Neuronal stem cell (in vitro differentiated cells): ENCODE measurements around the gene BCAN.

Experiments used
- DNase-seq: peaks from one replicate; pipeline ENCODE4 v3.0.0-alpha.2; 2013; ENCODE audit warnings: low spot score
- H2AFZ ChIP-seq: one replicate; pipeline ENCODE4 v1.6.1; 2013; ENCODE audit warnings: mild to moderate bottlenecking, low read length, inconsistent platforms
- H2AK5ac ChIP-seq: 2 replicates; pipeline ENCODE4 v1.6.1; 2013; ENCODE audit warnings: low read depth, mild to moderate bottlenecking, inconsistent platforms, low read length, moderate library complexity, mixed read lengths
- H2BK120ac ChIP-seq: 2 replicates; pipeline ENCODE4 v1.6.1; 2013; ENCODE audit warnings: low read depth, mild to moderate bottlenecking, inconsistent platforms, low read length, moderate library complexity, mixed read lengths
- H2BK12ac ChIP-seq: one replicate; pipeline ENCODE4 v1.6.1; 2013; ENCODE audit warnings: low read length, inconsistent platforms
- H2BK15ac ChIP-seq: 2 replicates; pipeline ENCODE4 v1.6.1; 2013; ENCODE audit warnings: mild to moderate bottlenecking, low read length, inconsistent platforms, mixed read lengths
- H2BK5ac ChIP-seq: one replicate; pipeline ENCODE4 v1.6.1; 2013; ENCODE audit warnings: inconsistent platforms, mild to moderate bottlenecking, low read length, moderate library complexity
- H3K14ac ChIP-seq: one replicate; pipeline ENCODE4 v1.6.1; 2013; ENCODE audit warnings: low read length, inconsistent platforms
- H3K18ac ChIP-seq: 2 replicates; pipeline ENCODE4 v1.6.1; 2013; ENCODE audit warnings: low read length, inconsistent platforms
- H3K23ac ChIP-seq: 2 replicates; pipeline ENCODE4 v1.6.1; 2013; ENCODE audit warnings: low read depth, mild to moderate bottlenecking, mixed read lengths, low read length, inconsistent platforms; ENCODE audit not compliant: poor library complexity
- H3K27ac ChIP-seq: replicated peaks from 3 replicates; pipeline ENCODE4 v1.5.1; 2013; ENCODE audit warnings: low read length, inconsistent platforms
- H3K27me3 ChIP-seq, 3 experiments: 2 replicates each; pipeline ENCODE4 v1.6.1; 2013; ENCODE audit warnings: low read length in 3 of 3, mild to moderate bottlenecking in 2 of 3, inconsistent platforms in 1 of 3, low read depth in 1 of 3, mixed read lengths in 1 of 3, moderate library complexity in 1 of 3; ENCODE audit not compliant: control insufficient read depth in 3 of 3, insufficient read depth in 3 of 3
- H3K36me3 ChIP-seq, 2 donors: replicated peaks in 1 of 2; 2 replicates each; pipeline ENCODE4 v1.6.1; 2013; ENCODE audit warnings: low read length in 2 of 2; ENCODE audit not compliant: control insufficient read depth in 2 of 2, insufficient read depth in 2 of 2
- H3K4ac ChIP-seq: 2 replicates; pipeline ENCODE4 v1.6.1; 2013; ENCODE audit warnings: inconsistent platforms, mild to moderate bottlenecking, low read length, moderate library complexity
- H3K4me1 ChIP-seq, 2 donors: 1 replicate in 1 of 2; 2 replicates in 1 of 2; pipeline ENCODE4 v1.6.1; 2013; ENCODE audit warnings: low read length in 2 of 2, low read depth in 1 of 2; ENCODE audit not compliant: control insufficient read depth in 2 of 2, insufficient read depth in 1 of 2
- H3K4me2 ChIP-seq: one replicate; pipeline ENCODE4 v1.6.1; 2013; ENCODE audit warnings: mild to moderate bottlenecking, low read length, inconsistent platforms; ENCODE audit not compliant: insufficient read depth, poor library complexity, severe bottlenecking
- H3K4me3 ChIP-seq, 2 donors: 2 replicates each; pipeline ENCODE4 v1.5.1; 2013; ENCODE audit warnings: low read length in 2 of 2, mild to moderate bottlenecking in 2 of 2, inconsistent platforms in 1 of 2, moderate library complexity in 1 of 2
- H3K79me1 ChIP-seq: one replicate; pipeline ENCODE4 v1.6.1; 2013; ENCODE audit warnings: low read depth, mild to moderate bottlenecking, inconsistent platforms, low read length, moderate library complexity
- H3K9ac ChIP-seq: one replicate; pipeline ENCODE4 v1.6.1; 2013; ENCODE audit warnings: mild to moderate bottlenecking, low read depth, low read length, inconsistent platforms; ENCODE audit not compliant: poor library complexity
- H3K9me3 ChIP-seq, 2 donors: replicated peaks in 1 of 2; 2 replicates each; pipeline versions ENCODE3 to v1.6.1; 2013; ENCODE audit warnings: low read length in 2 of 2, mild to moderate bottlenecking in 2 of 2, inconsistent platforms in 1 of 2, low read depth in 1 of 2, mixed read lengths in 1 of 2, moderate library complexity in 1 of 2; ENCODE audit not compliant: control insufficient read depth in 2 of 2, insufficient read depth in 1 of 2
- H4K8ac ChIP-seq: one replicate; pipeline ENCODE4 v1.6.1; 2013; ENCODE audit warnings: low read depth, mild to moderate bottlenecking, inconsistent platforms, low read length, moderate library complexity
- H4K91ac ChIP-seq: one replicate; pipeline ENCODE4 v1.6.1; 2013; ENCODE audit warnings: low read length, low read depth, mild to moderate bottlenecking, inconsistent platforms; ENCODE audit not compliant: poor library complexity
- whole genome bisulfite sequencing, 2 donors: extraction: QIAGEN DNeasy Blood & Tissue Kit; methylation state at CpG; one replicate each; pipeline ENCODE4 v1.1.7; 2013; ENCODE audit warnings: missing lambda C conversion rate in 2 of 2, mixed read lengths in 1 of 2; ENCODE audit not compliant: insufficient read length in 2 of 2, insufficient replicate concordance in 1 of 2; ENCODE audit errors: extremely low coverage in 2 of 2; 5-methylcytosine and 5-hydroxymethylcytosine counted together

Gene BCAN

GRCh38 chr1:156675210-156676113 lies 33.5 kb downstream of the BCAN start:
- Histone ChIP-seq H3K4me1 (peaks cover 32 to 44% of the 10 kb centered on the region in 2 donors), H2BK120ac (peak overlapping the region; percentile 64), H3K27me3 (peaks cover 0 to 21% (median 0%) of the 10 kb centered on the region in 3 experiments), H3K79me1 (peaks cover 15% of the 10 kb centered on the region), H3K36me3 (peaks cover 31 to 47% of the 10 kb centered on the region in 2 donors), H3K4ac (peak overlapping the region; percentile 93), H3K27ac (peak overlapping the region; percentile 100), H3K4me3 (peak overlapping the region; percentile 83 to 99), H2BK15ac (peak overlapping the region; percentile 94), H2BK5ac (peak overlapping the region; percentile 100), H2BK12ac (peak overlapping the region; percentile 100), H3K9me3 (peaks cover 2 to 10% of the 10 kb centered on the region in 2 donors), H3K4me2 (peak overlapping the region; percentile 96), H2AK5ac (peak overlapping the region; percentile 98), H2AFZ (no peak overlapping the region), H4K91ac (peak overlapping the region; percentile 76), H3K14ac (peak overlapping the region; percentile 97), H3K18ac (peak overlapping the region; percentile 100), H4K8ac (no peak overlapping the region), H3K23ac (peak overlapping the region; percentile 97), H3K9ac (peak overlapping the region; percentile 99)
- no peak for DNase-seq
- no CpG with 5 or more reads among the region's 18 CpGs for WGBS, 2 donors

- H3K4me3 ChIP-seq = peak overlapping the region; percentile 83 to 99
- peak overlapping the region; percentile 80 for H2BK12ac ChIP-seq
- no peak overlapping the region for H2AFZ ChIP-seq
- no CpG with 5 or more reads among the region's 49 CpGs for WGBS, 2 donors
- peak overlapping the region; percentile 100 for H3K27ac ChIP-seq
- peaks cover 0 to 29% (median 0%) of the 10 kb centered on the region in 3 experiments for H3K27me3 ChIP-seq
- peak overlapping the region; percentile 59 for H4K91ac ChIP-seq
- H3K9me3 ChIP-seq = peaks cover 2 to 10% of the 10 kb centered on the region in 2 donors
- H2BK15ac ChIP-seq = peak overlapping the region; percentile 78
- peaks cover 27 to 42% of the 10 kb centered on the region in 2 donors for H3K36me3 ChIP-seq
- peaks cover 17% of the 10 kb centered on the region for H3K79me1 ChIP-seq
- H2BK120ac ChIP-seq = peak overlapping the region; percentile 97
- H3K4me2 ChIP-seq = peak overlapping the region; percentile 96
- no peak for DNase-seq
- peak overlapping the region; percentile 100 for H3K18ac ChIP-seq
- peak overlapping the region; percentile 100 for H2AK5ac ChIP-seq
- H3K23ac ChIP-seq = peak overlapping the region; percentile 89
- H3K14ac ChIP-seq = peak overlapping the region; percentile 92
- H2BK5ac ChIP-seq = peak overlapping the region; percentile 100
- H3K4ac ChIP-seq = peak overlapping the region; percentile 70
- H4K8ac ChIP-seq = no peak overlapping the region
- peaks cover 27 to 38% of the 10 kb centered on the region in 2 donors for H3K4me1 ChIP-seq
- H3K9ac ChIP-seq = peak overlapping the region; percentile 99
These were observed 34.4 kb downstream of the BCAN start for GRCh38 chr1:156676114-156676819.

GRCh38 chr1:156676820-156677615 lies 35.1 kb downstream of the BCAN start, which contains the start of gene NES:
Gene NES (minus strand): TSS chr1:156677407. CDS start chr1:156677264, 143 bp downstream.
- Histone ChIP-seq H3K4me2 (peak within 1 kb of the TSS; percentile 96), H3K18ac (peak within 1 kb of the TSS; percentile 100), H3K79me1 (peaks cover 17% of the 10 kb centered on the region), H3K4me3 (peak within 1 kb of the TSS; percentile 83 to 99), H3K4ac (peak within 1 kb of the TSS; percentile 70), H2BK12ac (peak within 1 kb of the TSS; percentile 86), H3K14ac (peak within 1 kb of the TSS; percentile 92), H3K23ac (peak within 1 kb of the TSS; percentile 89), H2BK15ac (peak within 1 kb of the TSS; percentile 78), H3K36me3 (peaks cover 22 to 35% of the 10 kb centered on the region in 2 donors), H3K9me3 (peaks cover 2 to 7% of the 10 kb centered on the region in 2 donors), H2BK5ac (peak within 1 kb of the TSS; percentile 100), H4K8ac (no peak within 1 kb of the TSS), H3K9ac (peak within 1 kb of the TSS; percentile 99), H2AFZ (peak within 1 kb of the TSS; percentile 65), H3K4me1 (peaks cover 26 to 36% of the 10 kb centered on the region in 2 donors), H3K27me3 (peaks cover 0 to 36% (median 0%) of the 10 kb centered on the region in 3 experiments), H4K91ac (peak within 1 kb of the TSS; percentile 59), H3K27ac (peak within 1 kb of the TSS; percentile 100), H2AK5ac (peak within 1 kb of the TSS; percentile 100), H2BK120ac (peak within 1 kb of the TSS; percentile 97)
- peak; percentile 89 for DNase-seq
- no CpG with 5 or more reads among the region's 70 CpGs for WGBS, 2 donors
